Right atrium auricular region (tissue), 2 donors: ENCODE results near the gene VPS18. TPM values are rescaled to one million over a fixed set of nuclear protein-coding genes. Genes with fewer than 3 reads are reported as not detected.
A peak's percentile ranks its signal among the peaks of the same experiment; 100 is the strongest.

Experiments
- DNase-seq: peaks from one replicate; pipeline ENCODE4 v3.0.0-alpha.2; 2019; ENCODE audit warnings: low spot score
- H3K27ac ChIP-seq, 2 donors: fragments of 200-600 bp; sonication (generic); 1 replicate in 1 of 2; 2 replicates in 1 of 2; pipeline ENCODE4 v1.5.1; 2016 to 2019
- H3K27me3 ChIP-seq, 2 donors: fragments of 200-600 bp; sonication (generic); one replicate each; pipeline versions ENCODE4 v1.5.1 to v1.6.0; 2017 to 2019
- H3K36me3 ChIP-seq: fragments of 200-600 bp; sonication (generic); one replicate; pipeline ENCODE4 v1.5.1; 2016
- H3K4me1 ChIP-seq, 2 donors: fragments of 200-600 bp; sonication (generic); one replicate each; pipeline versions ENCODE4 v1.5.1 to v1.6.0; 2017 to 2019
- H3K4me3 ChIP-seq, 2 donors: fragments of 200-600 bp; sonication (generic); 1 replicate in 1 of 2; 2 replicates in 1 of 2; pipeline ENCODE4 v1.5.1; 2017 to 2019; ENCODE audit warnings: mild to moderate bottlenecking in 1 of 2, moderate library complexity in 1 of 2
- H3K9me3 ChIP-seq, 2 donors: fragments of 200-600 bp; sonication (generic); one replicate each; pipeline ENCODE4 v1.5.1; 2019
- total RNA-seq, 2 donors: library from RNA; depleted of rRNA; stranded (reverse); fragments of >200 nt; gene quantifications; one replicate each; pipeline ENCODE4 v1.1.0, GENCODE V29; 2016
- TF ChIP-seq, protein P1 (sequence below), 2 donors: fragments of 200-600 bp; sonication (generic); IDR thresholded peaks; one replicate each; pipeline ENCODE4 v1.5.1; 2019; ENCODE audit warnings: antibody characterized with exemption in 2 of 2

Gene VPS18, protein sequence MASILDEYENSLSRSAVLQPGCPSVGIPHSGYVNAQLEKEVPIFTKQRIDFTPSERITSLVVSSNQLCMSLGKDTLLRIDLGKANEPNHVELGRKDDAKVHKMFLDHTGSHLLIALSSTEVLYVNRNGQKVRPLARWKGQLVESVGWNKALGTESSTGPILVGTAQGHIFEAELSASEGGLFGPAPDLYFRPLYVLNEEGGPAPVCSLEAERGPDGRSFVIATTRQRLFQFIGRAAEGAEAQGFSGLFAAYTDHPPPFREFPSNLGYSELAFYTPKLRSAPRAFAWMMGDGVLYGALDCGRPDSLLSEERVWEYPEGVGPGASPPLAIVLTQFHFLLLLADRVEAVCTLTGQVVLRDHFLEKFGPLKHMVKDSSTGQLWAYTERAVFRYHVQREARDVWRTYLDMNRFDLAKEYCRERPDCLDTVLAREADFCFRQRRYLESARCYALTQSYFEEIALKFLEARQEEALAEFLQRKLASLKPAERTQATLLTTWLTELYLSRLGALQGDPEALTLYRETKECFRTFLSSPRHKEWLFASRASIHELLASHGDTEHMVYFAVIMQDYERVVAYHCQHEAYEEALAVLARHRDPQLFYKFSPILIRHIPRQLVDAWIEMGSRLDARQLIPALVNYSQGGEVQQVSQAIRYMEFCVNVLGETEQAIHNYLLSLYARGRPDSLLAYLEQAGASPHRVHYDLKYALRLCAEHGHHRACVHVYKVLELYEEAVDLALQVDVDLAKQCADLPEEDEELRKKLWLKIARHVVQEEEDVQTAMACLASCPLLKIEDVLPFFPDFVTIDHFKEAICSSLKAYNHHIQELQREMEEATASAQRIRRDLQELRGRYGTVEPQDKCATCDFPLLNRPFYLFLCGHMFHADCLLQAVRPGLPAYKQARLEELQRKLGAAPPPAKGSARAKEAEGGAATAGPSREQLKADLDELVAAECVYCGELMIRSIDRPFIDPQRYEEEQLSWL
- 10 to 100 TPM; 18.1 to 26.1 TPM for total RNA-seq

DNA sequence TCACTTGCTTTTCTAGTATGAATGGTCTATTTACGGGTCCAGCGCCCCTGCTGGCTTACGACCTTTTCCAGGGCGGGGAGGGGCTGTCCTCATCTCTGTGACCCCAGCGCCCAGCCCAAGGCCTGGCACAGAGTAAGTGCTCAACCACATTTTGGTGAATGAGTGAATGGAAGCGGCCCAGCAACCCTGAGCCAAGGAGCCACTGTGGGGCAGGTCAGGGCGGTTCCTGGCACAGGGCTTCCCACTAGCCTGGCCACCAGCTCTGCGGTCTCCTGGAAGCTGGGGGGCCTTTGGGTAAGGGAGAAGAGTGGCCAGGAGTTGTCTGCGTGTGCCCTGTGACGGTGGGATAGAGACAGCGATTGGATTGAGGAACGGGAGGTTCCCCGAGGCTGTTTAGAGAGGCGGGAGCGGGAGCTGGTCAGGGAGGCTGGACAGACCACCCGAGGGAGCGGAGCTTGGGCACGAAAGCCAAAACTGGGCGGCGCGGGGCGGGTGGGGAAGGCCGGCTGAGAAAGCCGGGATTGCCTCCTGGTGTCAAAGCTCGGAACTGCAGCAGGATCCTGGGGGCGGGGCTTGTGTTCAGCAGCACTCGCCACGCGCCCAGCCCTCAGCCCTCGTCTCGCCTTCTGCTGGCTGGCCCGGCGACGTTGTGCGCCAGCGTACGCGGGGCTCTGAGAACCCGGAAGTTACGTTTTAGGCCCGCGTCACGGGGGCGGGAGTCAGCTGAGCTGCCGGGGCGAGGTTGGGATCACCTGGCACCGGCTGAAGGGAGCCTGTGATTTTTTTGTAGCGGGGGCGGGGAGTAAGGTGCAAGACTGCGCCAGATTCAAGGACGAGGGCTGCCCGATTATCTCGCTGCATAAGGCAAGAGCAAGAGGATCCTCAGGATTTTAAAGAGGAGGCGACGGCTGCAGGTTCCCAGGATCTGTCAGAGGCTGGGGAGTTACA lies at the start of gene VPS18:
TSS of gene VPS18 (plus strand) at position 718 of the 948 bp plus-strand sequence. CDS start 319 bp downstream, outside the sequence.
- peak within 1 kb of the TSS; percentile 64 to 91 for H3K4me3 ChIP-seq
- H3K27ac ChIP-seq, result peak within 1 kb of the TSS; percentile 88 to 98
- H3K36me3 ChIP-seq, result peaks cover 23% of the 10 kb centered on the region
- DNase-seq, result peak; percentile 99
- TF ChIP-seq, protein P1, sequence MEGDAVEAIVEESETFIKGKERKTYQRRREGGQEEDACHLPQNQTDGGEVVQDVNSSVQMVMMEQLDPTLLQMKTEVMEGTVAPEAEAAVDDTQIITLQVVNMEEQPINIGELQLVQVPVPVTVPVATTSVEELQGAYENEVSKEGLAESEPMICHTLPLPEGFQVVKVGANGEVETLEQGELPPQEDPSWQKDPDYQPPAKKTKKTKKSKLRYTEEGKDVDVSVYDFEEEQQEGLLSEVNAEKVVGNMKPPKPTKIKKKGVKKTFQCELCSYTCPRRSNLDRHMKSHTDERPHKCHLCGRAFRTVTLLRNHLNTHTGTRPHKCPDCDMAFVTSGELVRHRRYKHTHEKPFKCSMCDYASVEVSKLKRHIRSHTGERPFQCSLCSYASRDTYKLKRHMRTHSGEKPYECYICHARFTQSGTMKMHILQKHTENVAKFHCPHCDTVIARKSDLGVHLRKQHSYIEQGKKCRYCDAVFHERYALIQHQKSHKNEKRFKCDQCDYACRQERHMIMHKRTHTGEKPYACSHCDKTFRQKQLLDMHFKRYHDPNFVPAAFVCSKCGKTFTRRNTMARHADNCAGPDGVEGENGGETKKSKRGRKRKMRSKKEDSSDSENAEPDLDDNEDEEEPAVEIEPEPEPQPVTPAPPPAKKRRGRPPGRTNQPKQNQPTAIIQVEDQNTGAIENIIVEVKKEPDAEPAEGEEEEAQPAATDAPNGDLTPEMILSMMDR (IDR thresholded peaks at IDR 0.05), result peak; percentile 92 to 97
- H3K9me3 ChIP-seq, result no peaks in the 10 kb centered on the region
- peaks cover 0 to 19% of the 10 kb centered on the region in 2 donors for H3K4me1 ChIP-seq
- no peaks in the 10 kb centered on the region for H3K27me3 ChIP-seq

DNA sequence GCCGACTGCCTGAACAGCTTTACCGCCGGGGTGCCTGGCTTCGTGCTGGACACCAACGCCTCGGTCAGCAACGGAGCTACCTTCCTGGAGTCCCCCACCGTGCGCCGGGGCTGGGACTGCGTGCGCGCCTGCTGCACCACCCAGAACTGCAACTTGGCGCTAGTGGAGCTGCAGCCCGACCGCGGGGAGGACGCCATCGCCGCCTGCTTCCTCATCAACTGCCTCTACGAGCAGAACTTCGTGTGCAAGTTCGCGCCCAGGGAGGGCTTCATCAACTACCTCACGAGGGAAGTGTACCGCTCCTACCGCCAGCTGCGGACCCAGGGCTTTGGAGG lies 49.6 kb upstream of the VPS18 start:
- H3K4me3 ChIP-seq, result peak overlapping the region; percentile 27 to 48
- no peaks in the 10 kb centered on the region for H3K36me3 ChIP-seq
- no peak for DNase-seq

DNA sequence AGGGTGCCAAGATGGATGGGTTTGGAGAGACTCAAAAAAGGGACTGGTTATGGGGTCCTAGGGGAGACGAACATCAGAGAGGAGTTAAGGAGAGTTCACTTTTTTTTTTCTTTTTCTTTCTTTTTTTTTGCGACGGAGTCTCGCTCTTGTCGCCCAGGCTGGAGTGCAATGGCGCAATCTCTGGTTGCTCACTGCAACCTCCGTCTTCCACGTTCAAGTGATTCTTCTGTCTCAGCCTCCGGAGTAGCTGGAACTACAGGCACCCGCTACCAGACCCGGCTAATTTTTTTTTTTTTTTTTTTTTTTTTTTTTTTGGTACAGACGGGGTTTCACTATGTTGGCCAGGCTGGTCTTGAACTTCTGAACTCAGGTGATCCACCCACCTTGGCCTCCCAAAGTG lies 49.2 kb upstream of the VPS18 start:
- Histone ChIP-seq H3K36me3 (no peaks in the 10 kb centered on the region), H3K9me3 (no peaks in the 10 kb centered on the region), H3K4me1 (peaks cover 0 to 19% of the 10 kb centered on the region in 2 donors), H3K4me3 (peak overlapping the region in 1 of 2 donors; percentile 48), H3K27me3 (peaks cover 0 to 6% of the 10 kb centered on the region in 2 donors), H3K27ac (no peak overlapping the region)
- TF ChIP-seq, protein P1 (IDR thresholded peaks at IDR 0.05), result no peak
- DNase-seq, result no peak

More for the DNA sequence above, 49.6 kb upstream of the VPS18 start:
- Histone ChIP-seq H3K9me3 (no peaks in the 10 kb centered on the region), H3K4me1 (peaks cover 0 to 19% of the 10 kb centered on the region in 2 donors), H3K27me3 (peaks cover 0 to 6% of the 10 kb centered on the region in 2 donors), H3K27ac (no peak overlapping the region)
- TF ChIP-seq, protein P1 (IDR thresholded peaks at IDR 0.05), result no peak

DNA sequence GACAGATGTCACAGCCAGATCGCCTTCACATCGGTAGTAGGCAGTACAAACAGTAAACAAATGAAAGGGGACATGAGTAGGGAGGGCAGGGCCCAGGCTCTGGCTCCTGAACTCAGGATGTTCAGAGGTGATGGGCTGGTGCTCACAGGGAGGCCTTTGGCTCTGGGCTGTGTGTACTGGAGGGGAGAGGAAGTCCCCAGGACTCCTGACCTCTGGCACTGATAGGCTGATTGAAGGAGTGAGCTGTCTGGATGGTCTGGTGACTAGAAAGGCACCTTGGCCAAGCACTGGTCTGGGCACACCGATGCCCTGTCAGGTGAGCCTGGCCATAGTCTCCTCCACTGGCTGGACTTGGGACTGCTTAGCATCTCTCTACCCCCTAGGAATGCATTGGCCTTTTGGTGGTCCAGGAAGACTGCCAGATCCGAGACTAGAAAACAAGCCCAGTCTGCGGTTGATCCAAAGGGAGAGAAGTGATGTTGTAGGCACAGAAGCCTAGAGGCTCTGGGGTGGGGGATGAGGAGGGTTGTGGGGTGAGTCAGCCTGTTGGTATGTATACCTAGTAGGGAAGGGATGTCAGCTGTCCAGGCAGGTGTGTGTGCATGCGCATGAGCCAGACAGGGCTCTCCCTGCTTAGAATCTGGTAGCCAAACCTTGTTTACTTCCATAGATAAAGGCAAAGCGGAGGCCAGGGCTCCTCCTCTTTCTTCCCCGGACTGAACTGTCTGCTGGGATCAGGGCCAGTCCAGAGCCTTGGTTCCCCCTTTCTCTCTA lies 48.6 kb upstream of the VPS18 start:
- DNase-seq, result no peak
- TF ChIP-seq, protein P1 (IDR thresholded peaks at IDR 0.05), result no peak
- no peak overlapping the region for H3K4me3 ChIP-seq
- H3K9me3 ChIP-seq, result no peaks in the 10 kb centered on the region
- H3K27me3 ChIP-seq, result peaks cover 0 to 6% of the 10 kb centered on the region in 2 donors
- no peak overlapping the region for H3K27ac ChIP-seq
- H3K4me1 ChIP-seq, result peaks cover 0 to 19% of the 10 kb centered on the region in 2 donors
- no peaks in the 10 kb centered on the region for H3K36me3 ChIP-seq
